MM.1S (cell line): ENCODE data around the gene GRIK2.

ENCODE experiments used
- DNase-seq: peaks from one replicate; pipeline ENCODE4 v3.0.0-alpha.2; 2015
- H2AFZ ChIP-seq: fragments of 300-600 bp; sonication (generic); 2 replicates; pipeline ENCODE4 v1.6.0; 2016; ENCODE audit warnings: antibody characterized with exemption, low read length
- H3F3A ChIP-seq: fragments of 300-600 bp; sonication (generic); 2 replicates; pipeline ENCODE4 v1.6.1; 2016; ENCODE audit warnings: mild to moderate bottlenecking, antibody characterized with exemption, low read length, moderate library complexity, mixed read lengths; ENCODE audit not compliant: insufficient read depth
- H3K27ac ChIP-seq: fragments of 300-600 bp; sonication (generic); 2 replicates; pipeline ENCODE4 v1.5.1; 2016; ENCODE audit warnings: mild to moderate bottlenecking, low read length
- H3K27me3 ChIP-seq: fragments of 300-600 bp; sonication (generic); replicated peaks from 2 replicates; pipeline ENCODE4 v1.6.0; 2016; ENCODE audit warnings: low read length; ENCODE audit not compliant: insufficient read depth
- H3K36me3 ChIP-seq: fragments of 300-600 bp; sonication (generic); replicated peaks from 2 replicates; pipeline ENCODE4 v1.6.1; 2016; ENCODE audit warnings: mild to moderate bottlenecking, low read length, mixed read lengths; ENCODE audit not compliant: insufficient read depth
- H3K4me1 ChIP-seq: fragments of 300-600 bp; sonication (generic); 2 replicates; pipeline ENCODE4 v1.6.1; 2016; ENCODE audit warnings: low read length, mixed read lengths
- H3K4me2 ChIP-seq: fragments of 300-600 bp; sonication (generic); 2 replicates; pipeline ENCODE4 v1.6.0; 2016; ENCODE audit warnings: low read depth, low read length
- H3K4me3 ChIP-seq: fragments of 300-600 bp; sonication (generic); 2 replicates; pipeline ENCODE4 v1.5.1; 2016; ENCODE audit warnings: low read length, mixed read lengths
- H3K79me2 ChIP-seq: fragments of 300-600 bp; sonication (generic); 2 replicates; pipeline ENCODE4 v1.6.1; 2016; ENCODE audit warnings: mixed run types, low read length, mixed read lengths
- H3K9ac ChIP-seq: fragments of 300-600 bp; sonication (generic); 2 replicates; pipeline ENCODE4 v1.6.1; 2016; ENCODE audit warnings: low read length, mixed read lengths
- H3K9me2 ChIP-seq: fragments of 300-600 bp; sonication (generic); replicated peaks from 2 replicates; pipeline ENCODE4 v1.6.1; 2016; ENCODE audit warnings: mild to moderate bottlenecking, low read length, mixed read lengths; ENCODE audit not compliant: insufficient read depth
- H3K9me3 ChIP-seq: fragments of 300-600 bp; sonication (generic); replicated peaks from 2 replicates; pipeline ENCODE4 v1.6.1; 2016; ENCODE audit warnings: mild to moderate bottlenecking, low read length, mixed read lengths; ENCODE audit not compliant: insufficient read depth
- H4K20me1 ChIP-seq: fragments of 300-600 bp; sonication (generic); 2 replicates; pipeline ENCODE4 v1.6.1; 2016; ENCODE audit warnings: mild to moderate bottlenecking, low read length, moderate library complexity, mixed read lengths; ENCODE audit not compliant: insufficient read depth
- CTCF ChIP-seq: fragments of 300-600 bp; sonication (generic); IDR thresholded peaks from 2 replicates; pipeline ENCODE4 v1.5.1; 2016; ENCODE audit warnings: antibody characterized with exemption, low read length, mixed read lengths
- EZH2 ChIP-seq: fragments of 300-600 bp; sonication (generic); optimal IDR thresholded peaks from 2 replicates; pipeline ENCODE3; 2017; ENCODE audit warnings: low read depth, mild to moderate bottlenecking, antibody characterized with exemption, low read length, mixed read lengths
- EZH2phosphoT487 ChIP-seq: fragments of 300-600 bp; sonication (generic); IDR thresholded peaks from 2 replicates; pipeline ENCODE4 v1.6.1; 2018; ENCODE audit warnings: antibody characterized with exemption, low read length

Gene GRIK2

GRCh38 chr6:101876431-101876830, 482.9 kb downstream of the GRIK2 start:
- H3F3A ChIP-seq = no peaks in the 10 kb centered on the region
- no peaks in the 10 kb centered on the region for H3K9me3 ChIP-seq
- H2AFZ ChIP-seq = no peak overlapping the region
- no peaks in the 10 kb centered on the region for H4K20me1 ChIP-seq
- no peaks in the 10 kb centered on the region for H3K36me3 ChIP-seq
- no peak overlapping the region for H3K4me2 ChIP-seq
- H3K9ac ChIP-seq = no peak overlapping the region
- H3K79me2 ChIP-seq = no peaks in the 10 kb centered on the region
- H3K4me1 ChIP-seq = no peaks in the 10 kb centered on the region
- H3K9me2 ChIP-seq = no peaks in the 10 kb centered on the region
- no peak overlapping the region for H3K27ac ChIP-seq
- TF ChIP-seq CTCF (no peak), EZH2 (no peak), EZH2phosphoT487 (no peak)
- no peak overlapping the region for H3K4me3 ChIP-seq
- DNase-seq = no peak
- no peaks in the 10 kb centered on the region for H3K27me3 ChIP-seq

- H3K9me3 ChIP-seq = no peaks in the 10 kb centered on the region
- no peak for TF ChIP-seq CTCF
- no peak for TF ChIP-seq EZH2
- no peak for TF ChIP-seq EZH2phosphoT487
- H2AFZ ChIP-seq = no peak overlapping the region
- H3K27me3 ChIP-seq = no peaks in the 10 kb centered on the region
- H3K9ac ChIP-seq = no peak overlapping the region
- DNase-seq = no peak
- H3K9me2 ChIP-seq = no peaks in the 10 kb centered on the region
- H3F3A ChIP-seq = no peaks in the 10 kb centered on the region
- no peaks in the 10 kb centered on the region for H3K36me3 ChIP-seq
- H3K27ac ChIP-seq = no peak overlapping the region
- no peaks in the 10 kb centered on the region for H3K79me2 ChIP-seq
- H3K4me2 ChIP-seq = no peak overlapping the region
- H3K4me1 ChIP-seq = no peaks in the 10 kb centered on the region
- H3K4me3 ChIP-seq = no peak overlapping the region
- H4K20me1 ChIP-seq = no peaks in the 10 kb centered on the region
These were observed 485.2 kb downstream of the GRIK2 start for GRCh38 chr6:101878554-101879276.

- Histone ChIP-seq H3K27ac (no peak overlapping the region), H3K36me3 (no peaks in the 10 kb centered on the region), H3K4me3 (no peak overlapping the region), H3K9me3 (no peaks in the 10 kb centered on the region), H3K9ac (no peak overlapping the region), H3K79me2 (no peaks in the 10 kb centered on the region), H2AFZ (no peak overlapping the region), H4K20me1 (no peaks in the 10 kb centered on the region), H3K27me3 (no peaks in the 10 kb centered on the region), H3K4me1 (no peaks in the 10 kb centered on the region), H3F3A (no peaks in the 10 kb centered on the region), H3K9me2 (no peaks in the 10 kb centered on the region), H3K4me2 (no peak overlapping the region)
- DNase-seq = no peak
- no peak for TF ChIP-seq EZH2
- TF ChIP-seq EZH2phosphoT487 = no peak
- no peak for TF ChIP-seq CTCF
These were observed 486.3 kb downstream of the GRIK2 start for GRCh38 chr6:101879782-101880181.
